ENCODE results near the gene NEK9.

DNA sequence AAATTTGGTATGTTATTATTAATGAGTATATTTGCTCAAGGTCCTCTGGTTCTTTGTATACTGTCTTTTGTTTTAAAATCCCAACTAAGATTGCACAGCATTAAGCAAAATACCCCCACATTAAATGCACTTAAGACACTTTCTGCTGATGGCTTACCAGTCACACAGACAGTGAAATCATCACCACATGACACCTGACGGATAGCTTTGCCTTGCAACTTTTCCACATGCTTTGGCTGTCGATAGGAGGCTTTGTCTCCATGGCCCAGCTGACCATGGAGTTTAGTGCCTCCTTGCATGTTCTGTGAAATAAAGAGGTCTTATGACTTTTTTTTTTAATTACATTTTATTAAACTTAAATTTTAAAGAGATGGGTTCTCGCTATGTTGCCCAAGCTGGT, 19.7 kb downstream of the NEK9 start:
- no peak for TF ChIP-seq EP300 (IDR thresholded peaks at IDR 0.05)
- TF ChIP-seq, protein P1, sequence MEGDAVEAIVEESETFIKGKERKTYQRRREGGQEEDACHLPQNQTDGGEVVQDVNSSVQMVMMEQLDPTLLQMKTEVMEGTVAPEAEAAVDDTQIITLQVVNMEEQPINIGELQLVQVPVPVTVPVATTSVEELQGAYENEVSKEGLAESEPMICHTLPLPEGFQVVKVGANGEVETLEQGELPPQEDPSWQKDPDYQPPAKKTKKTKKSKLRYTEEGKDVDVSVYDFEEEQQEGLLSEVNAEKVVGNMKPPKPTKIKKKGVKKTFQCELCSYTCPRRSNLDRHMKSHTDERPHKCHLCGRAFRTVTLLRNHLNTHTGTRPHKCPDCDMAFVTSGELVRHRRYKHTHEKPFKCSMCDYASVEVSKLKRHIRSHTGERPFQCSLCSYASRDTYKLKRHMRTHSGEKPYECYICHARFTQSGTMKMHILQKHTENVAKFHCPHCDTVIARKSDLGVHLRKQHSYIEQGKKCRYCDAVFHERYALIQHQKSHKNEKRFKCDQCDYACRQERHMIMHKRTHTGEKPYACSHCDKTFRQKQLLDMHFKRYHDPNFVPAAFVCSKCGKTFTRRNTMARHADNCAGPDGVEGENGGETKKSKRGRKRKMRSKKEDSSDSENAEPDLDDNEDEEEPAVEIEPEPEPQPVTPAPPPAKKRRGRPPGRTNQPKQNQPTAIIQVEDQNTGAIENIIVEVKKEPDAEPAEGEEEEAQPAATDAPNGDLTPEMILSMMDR (IDR thresholded peaks at IDR 0.05), result no peak
